NCI-H2081 (cell line): ENCODE results near the gene CNTN2.

Experiments
- DNase-seq, 2 experiments: peaks; one replicate each; lab custom pipeline; 2025; lab: John Stamatoyannopoulos, UW

Gene CNTN2

GRCh38 chr1:205122489-205122882 is 79.5 kb downstream of the CNTN2 start:
- DNase-seq, result no peak

- DNase-seq, result no peak
These were observed 81.7 kb downstream of the CNTN2 start for GRCh38 chr1:205124726-205125125.

- no peak for DNase-seq
These were observed 84.6 kb downstream of the CNTN2 start for GRCh38 chr1:205127646-205128045.
